GM23248 (cell line): Measurements from ENCODE around the gene POFUT2.

Experiments used
- EZH2 ChIP-seq: fragments of 200-600 bp; sonication (generic); IDR thresholded peaks from 2 replicates; pipeline ENCODE4 v1.6.1; 2018; ENCODE audit warnings: antibody characterized with exemption, mild to moderate bottlenecking; ENCODE audit not compliant: insufficient read depth, poor library complexity, severe bottlenecking
- EZH2phosphoT487 ChIP-seq: fragments of 200-600 bp; sonication (generic); IDR thresholded peaks from 2 replicates; pipeline ENCODE4 v1.6.1; 2018; ENCODE audit warnings: antibody characterized with exemption, moderate library complexity, mild to moderate bottlenecking, low read depth; ENCODE audit not compliant: insufficient read depth

GRCh38 chr21:45309987-45310381 lies 22.3 kb upstream of the POFUT2 start:
- TF ChIP-seq EZH2 = no peak
- no peak for TF ChIP-seq EZH2phosphoT487
